HG03060 (cell line): ENCODE measurements around the gene SLC12A8.
A peak's percentile ranks its signal among the peaks of the same experiment; 100 is the strongest.

Experiments
- ATAC-seq: cut with Tn5 transposase; IDR thresholded peaks from one replicate; pipeline ENCODE4 v1.9.1; 2021; ENCODE audit warnings: low read depth, moderate number of reproducible peaks; ENCODE audit not compliant: unreplicated experiment

Gene SLC12A8

DNA sequence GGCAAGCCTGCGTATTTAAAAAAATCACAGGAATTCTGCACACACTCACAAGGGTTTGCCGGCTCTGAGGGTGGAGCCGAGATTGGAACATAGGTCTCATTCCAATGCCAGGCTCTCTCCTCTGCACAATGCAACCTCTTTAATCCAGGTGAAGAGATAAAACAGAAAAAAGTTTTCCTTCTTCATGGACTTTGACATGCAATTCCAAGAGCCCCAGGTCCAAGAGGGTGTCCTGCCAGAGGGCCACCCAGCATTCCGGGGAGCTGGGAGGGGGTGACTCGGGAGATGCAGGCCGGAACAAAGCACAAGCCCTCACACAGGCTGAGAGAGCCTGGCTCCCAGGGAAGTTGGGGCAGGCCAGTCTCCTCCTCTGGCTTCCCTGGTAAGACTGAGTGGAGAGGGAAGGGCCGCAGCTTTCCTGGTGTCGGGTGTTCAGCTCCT, 6.7 kb upstream of the SLC12A8 start:
- no peak for ATAC-seq

DNA sequence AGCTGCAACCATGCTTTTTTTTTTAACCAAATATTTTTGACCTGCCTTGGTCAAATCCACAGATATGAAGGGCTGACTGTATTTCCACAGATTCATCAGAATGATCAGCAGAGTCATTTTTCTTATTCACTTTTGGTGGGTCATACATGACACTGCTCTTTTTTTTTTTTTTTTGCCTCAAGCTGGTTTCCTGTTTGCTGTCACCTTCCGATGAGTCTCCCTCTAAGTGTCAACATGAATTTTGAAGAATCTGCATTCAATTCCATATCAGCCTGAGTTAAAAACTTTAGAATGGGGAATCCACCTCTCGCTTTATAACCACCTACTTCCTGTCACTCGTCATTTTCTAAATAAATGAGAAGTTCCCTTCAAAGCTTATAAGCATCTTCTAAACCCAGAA, 2.2 kb upstream of the SLC12A8 start:
- ATAC-seq, result no peak

DNA sequence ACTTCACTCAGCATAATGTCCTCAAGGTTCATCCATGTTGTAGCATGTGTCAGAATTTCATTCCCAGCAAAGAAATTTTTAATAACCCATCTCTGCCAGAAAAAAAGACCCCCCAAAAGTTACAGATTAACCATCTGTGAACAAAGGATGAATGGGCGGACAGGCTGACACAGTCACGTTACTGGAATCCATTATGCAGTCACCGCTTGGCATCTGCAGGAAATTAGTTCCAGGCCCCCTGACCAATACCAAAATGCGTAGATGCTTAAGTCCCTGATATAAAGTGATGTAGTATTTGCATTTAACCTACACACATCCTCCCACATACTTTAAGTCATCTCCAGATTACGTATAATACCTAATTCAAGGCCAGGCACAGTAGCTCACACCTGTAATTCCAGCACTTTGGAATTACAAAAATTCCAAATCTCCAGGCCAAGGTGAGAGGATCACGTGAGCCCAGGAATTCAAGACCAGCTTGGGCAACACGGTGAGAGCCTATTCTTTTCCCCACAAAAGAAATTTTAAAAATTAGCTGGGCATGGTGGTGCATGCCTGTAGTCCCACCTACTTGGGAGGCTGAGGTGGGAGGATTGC, 1.5 kb upstream of the SLC12A8 start:
- no peak for ATAC-seq

DNA sequence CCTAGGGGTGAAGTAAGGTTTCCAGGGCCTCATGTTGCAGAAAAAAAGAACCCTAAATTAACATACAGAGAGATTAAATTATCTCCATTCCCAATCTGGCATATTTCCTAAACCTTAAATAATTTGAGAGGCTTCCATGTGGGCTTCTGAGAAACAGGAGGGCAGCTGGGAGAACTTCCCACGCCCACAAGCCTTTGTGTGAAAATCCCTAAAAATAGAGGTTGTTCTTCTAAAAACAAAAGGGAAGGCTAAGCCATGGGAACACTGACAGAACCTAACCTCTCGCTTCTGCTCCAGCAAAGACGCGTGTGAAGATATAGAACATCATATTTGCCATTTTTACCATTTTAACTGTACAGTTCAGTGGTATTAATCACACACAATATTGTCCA, 812 bp upstream of the SLC12A8 start:
- no peak for ATAC-seq

DNA sequence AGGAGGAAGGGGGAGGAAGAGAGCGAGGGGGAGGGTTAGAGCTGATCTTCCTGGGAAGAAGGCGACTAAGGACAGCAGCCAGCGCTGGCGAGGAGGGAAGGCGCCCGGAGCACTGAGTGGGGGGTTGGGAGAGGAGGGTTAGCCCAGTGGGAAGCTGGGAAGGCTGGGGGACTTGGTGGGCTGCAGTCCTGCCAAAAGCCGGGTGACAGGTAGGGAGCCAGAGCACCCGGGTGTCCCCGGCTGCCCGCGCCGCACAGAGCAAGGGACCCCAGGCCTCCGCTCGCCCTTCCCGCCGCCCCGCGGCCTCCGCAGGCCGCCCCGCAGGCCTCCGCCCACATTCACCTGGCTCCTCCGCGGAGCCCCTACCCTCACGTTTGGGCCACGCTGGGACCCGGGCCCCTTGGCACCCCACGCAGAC, 448 bp downstream of the SLC12A8 start:
- no peak for ATAC-seq

DNA sequence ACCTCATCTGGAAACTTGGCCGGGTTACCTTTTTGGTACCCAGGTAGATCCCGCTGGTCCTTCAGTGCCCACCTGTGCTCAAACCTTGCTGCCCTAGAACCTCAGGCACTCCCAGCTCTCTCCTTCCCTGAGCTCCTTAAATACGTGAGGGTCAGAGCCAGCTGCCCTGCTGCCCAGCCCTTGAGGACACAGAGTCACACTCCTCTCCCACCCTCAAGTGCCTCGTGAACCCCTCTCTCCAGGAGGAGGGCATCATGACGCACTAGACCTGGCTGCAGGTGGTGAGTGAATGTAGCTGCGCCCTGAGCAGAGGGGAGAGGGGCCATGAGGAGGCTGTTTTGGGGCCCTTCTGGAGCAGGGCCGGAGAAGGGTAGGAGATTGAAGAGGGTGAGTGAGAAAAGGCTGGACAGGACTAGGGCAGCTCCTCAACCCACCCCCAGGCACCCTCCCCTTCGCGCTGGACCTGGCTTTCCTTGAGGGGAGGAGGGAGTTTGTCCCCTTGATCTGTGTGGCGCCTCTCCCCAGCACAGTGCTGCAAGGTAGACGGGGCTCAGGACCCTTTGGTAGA, 941 bp downstream of the SLC12A8 start:
- ATAC-seq, result no peak

DNA sequence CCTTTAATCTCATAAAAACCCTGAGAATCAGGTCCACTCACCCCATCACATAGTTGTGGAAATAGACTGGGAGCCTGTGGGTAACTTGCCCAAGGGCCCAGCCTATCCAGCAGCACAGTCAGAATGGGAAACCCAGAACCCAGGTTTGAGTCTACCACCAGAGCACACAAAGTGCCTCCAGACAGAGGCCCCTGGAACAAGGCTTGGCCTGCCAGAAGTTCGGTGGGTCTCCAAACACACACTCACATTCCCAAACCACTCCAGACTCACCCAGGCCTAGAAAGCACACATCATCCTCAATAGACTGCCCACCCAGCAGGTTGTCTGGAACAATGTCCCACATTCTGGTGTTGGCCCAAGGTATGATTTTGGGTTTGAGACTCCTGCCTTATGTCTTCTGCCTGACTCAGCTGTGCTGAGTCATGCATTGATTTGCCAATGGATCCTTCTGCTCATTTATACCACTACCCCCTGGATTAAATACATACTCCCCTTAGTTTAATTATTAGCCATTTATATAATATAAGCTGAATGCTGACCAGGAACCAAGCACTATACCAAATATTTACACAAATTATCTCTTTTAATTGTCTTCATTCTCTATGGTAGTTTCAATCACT, 4.5 kb downstream of the SLC12A8 start:
- ATAC-seq, result no peak

DNA sequence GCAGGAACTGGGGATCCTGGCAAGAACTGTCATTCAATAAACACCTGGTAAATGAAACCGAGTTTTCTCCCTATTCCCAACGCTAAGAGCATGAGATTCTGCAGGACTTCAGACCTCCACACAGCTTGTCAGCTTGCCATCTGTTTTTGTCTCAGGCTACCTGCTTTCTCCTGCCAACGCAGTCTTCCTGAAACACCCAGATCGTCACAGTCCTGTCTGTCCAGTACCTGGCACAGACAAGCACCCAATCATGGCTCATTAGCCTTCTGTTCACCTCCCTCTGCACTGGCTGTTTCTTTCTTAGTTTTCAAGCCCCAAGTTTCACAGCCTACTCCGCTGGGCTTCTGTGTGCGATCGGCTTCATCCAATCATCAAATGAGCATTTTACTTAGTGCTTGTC, 5.0 kb downstream of the SLC12A8 start:
- ATAC-seq, result no peak

DNA sequence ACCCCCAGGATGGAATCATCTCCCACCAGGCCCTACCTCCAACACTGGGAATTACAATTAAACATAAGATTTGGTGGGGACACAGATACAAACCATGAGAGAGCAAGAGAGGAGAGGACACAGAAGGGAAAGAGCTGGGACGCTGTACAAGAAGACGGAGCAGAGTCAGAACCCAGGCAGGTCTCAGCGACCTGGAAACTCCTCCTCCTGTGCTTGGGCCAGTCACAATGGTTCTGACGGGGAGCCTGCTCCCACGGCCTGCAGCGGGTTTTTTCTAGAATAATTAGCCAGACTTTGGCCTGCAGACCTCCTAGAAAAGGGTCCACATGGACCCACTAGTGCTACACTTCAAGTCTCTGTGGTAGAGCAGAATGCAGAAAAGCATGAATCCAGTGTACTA, 5.6 kb downstream of the SLC12A8 start:
- ATAC-seq, result no peak

DNA sequence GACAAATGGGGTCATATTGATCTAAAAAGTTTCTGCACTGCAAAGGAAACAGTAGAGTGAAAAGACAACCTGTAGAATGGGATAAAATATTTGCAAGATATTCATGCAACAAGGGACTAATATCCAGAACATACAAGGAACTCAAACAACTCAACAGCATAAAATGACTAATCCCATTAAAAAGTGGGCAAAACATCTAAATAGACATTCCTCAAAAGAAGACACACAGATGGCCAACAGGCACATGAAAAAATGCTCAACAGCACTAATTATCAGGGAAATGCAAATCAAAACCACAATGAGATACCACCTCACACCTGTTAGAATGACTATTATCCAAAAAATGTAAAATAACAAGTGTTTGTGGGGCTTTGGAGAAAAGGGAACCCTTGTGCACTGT, 8.8 kb downstream of the SLC12A8 start:
- no peak for ATAC-seq

DNA sequence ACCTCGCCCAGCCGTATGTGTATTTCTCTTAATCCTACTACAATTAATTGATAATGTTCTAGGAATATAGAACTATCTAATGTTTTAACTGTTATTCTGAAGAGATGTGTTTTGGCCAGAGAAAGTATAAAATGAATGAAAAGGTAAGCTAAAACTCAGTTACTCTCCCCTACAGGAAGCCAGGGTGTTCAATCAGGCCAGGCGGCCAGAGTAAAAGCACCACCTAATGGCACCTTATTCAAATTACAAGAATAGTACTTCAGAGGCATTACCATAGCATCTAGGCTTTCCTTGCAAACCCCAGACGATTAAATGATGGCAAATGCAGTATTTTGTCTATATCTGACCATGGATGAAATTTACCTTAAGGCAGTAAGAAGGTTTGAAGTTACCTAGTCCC, 10.4 kb downstream of the SLC12A8 start:
- no peak for ATAC-seq

DNA sequence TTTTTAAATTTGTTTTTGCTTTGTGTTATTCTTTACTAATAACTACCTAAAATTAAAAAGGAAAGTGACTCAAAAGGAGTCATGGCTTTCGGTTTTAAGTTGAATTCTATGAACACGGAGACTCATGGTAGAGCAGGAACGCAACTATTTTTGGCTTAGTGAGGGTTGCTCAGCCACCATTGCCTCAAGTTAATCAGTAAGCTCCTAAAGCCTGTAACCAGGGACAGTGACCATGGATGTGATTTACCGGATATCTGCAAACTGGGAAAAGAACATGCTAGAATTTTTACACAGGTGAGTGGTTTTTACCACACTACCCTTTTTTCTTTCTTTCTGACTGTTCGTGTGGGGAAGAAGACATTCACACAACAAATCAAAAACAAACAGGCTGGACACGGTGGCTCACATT, 11.8 kb downstream of the SLC12A8 start:
- peak; percentile 58 for ATAC-seq

DNA sequence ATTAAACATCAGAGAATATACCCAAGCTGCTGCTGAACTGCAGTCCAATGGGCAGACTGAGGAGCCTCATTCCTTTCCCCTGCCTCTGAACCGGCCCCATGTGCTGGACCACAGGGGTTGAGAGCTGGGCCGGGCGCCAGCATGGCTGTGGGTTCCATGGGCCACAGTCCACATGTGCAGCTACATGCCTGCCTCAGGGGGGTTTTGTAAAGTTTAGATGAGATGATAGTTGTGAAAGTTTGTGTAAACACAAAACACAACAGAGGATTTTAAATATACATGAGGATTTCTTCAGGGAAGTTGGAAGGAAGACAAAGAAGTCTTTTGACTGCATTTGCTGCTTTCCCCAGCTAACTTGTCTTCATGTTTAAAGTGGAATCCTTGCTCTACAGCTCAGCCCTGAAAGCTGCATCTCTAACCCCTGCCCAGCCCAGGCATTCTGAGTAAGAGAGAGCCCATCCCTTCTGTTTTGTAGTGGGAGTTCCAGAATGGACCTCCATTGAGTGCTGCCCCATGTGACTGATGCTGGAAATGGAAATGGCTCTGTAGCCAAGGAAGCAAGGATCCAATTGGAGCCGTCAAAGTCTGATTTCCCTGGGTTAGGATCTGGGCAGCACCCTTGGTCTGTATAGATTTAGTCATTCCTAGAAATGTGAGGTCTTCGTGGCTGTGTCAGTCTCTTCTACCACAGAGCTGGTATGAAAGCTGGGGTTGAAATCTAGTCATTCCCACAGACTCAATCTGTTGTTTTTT, 17.5 kb downstream of the SLC12A8 start:
- ATAC-seq, result no peak

DNA sequence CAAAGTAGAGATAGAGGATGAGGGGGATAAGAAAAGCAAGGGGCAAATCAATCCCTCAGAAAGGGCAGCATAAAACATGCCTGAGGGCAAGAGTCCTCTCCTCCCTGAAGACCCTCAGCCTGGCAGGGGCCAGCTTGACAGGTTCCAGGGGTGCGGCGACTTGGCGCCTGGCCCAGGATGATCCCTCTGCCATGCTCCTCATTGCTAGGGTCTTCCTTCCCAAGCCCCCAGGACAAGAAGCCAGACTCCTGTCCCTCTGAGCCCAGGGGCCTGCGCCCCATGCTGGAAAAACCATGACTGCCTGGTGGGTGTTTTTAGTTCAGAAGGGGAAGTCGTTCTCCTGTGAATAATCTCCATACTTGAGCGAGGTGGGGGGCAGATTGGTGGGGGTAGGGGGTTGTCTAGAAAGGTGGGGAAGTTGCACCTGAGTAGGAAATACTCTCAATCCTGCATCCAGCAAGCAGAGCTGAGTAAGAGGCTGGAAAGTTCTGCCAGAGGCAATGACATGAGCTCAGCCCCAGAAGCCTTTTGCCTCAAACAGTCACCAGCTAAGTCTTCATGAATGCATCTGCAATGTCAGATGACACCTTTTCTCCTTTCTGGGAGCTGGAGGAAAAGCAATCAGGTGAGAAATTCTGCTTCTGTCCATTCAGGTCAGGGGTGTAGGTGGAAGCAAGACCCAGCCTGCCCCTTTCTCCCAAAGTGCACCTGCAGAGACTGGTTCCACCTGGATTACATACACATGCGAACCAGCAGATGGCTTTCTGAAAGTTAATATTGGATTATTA, 18.3 kb downstream of the SLC12A8 start:
- ATAC-seq, result no peak

DNA sequence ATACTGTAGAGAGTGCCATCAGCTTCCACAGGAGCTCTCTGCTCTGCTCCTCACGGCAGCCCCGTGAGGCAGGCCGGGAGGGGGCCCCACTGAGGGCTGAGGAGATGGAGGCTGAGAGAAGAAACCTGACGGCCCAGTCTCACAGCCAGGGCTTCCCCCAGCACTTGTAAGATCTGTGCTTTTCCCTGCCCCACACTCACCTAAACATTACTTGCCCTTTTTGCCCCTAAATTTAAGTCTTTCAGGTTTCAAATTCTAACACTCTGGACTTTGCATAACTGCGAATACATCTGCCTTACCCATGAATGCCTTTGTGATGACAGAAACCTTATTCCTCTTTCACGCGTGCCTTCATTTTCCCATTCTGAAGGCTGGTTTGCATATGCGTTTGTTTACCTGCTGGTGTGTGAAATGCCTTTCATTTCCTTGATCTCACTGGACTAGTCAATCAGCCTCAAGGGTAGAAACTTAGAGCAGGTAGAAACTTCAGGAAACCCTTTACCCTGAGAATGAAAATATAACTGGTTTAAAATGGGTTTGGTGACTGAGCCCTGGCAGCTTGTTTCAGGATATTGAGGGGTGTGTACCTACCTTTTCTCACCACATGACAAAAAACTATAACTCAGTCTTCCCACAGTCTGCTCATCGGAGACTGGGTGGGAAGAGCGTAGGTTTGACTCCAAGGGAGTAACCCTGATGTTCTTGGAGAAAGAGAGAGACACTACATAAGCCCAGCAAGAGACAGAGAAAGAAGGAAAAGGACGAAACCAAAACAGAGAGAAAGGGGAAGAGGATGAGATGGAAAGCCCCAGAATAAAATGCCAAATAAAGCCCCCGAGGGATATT, 20.1 kb downstream of the SLC12A8 start:
- no peak for ATAC-seq

DNA sequence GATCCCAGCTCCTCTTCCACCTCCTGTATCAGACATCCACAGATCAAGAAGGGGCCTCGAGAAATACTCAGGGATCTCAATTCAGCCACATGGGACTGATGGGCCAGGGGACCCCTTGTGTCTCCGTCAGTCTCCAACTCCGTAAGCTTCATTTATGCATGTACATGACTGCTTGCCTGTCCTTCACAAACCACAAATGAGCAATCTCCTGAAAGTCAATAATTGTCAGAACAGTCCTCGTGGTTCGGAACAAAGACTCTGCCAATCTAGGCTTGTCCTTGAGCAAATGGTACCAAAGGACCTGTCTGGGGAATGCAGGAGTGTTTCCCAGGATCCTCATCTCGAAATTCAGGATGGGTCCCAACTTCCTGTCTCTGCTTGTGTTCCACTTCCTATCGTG, 20.8 kb downstream of the SLC12A8 start:
- ATAC-seq, result no peak

DNA sequence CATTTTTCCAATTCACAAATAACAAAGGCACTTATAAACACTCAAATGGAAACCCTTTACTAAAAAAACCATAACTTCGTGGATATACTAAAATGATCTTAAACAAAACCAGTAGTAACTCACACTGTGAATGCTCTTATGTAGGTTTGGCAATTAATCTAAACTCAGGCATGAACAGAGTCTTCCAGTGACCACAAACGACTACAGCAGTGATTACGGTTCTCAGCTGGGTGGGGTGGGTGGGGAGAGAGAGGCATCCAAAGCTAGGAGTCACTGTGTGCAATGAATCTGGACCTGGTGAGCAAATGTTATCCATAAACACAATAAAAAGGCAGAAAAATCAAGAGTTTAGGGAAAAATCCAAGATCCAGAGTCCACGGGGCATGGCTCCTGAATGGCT, 21.3 kb downstream of the SLC12A8 start:
- no peak for ATAC-seq

DNA sequence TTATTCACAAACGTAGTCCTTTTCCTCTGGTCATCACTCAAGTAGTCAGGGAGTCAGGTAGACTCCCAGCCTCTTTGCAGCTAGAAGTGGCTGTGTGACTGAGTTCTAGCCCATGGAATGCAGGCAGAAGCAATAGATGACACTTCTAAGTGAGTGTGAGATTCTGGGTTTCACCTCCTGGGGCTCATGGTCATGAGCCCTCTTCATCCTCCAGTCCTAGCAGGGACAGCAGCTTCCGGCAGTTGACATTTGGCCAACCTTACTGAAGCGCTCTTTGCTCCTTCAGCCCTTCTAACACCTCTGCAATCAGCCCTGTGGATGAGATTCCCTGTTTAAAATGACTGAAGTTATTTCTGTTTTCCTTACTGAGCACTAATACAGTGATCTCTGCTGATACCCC, 21.8 kb downstream of the SLC12A8 start:
- ATAC-seq, result no peak

DNA sequence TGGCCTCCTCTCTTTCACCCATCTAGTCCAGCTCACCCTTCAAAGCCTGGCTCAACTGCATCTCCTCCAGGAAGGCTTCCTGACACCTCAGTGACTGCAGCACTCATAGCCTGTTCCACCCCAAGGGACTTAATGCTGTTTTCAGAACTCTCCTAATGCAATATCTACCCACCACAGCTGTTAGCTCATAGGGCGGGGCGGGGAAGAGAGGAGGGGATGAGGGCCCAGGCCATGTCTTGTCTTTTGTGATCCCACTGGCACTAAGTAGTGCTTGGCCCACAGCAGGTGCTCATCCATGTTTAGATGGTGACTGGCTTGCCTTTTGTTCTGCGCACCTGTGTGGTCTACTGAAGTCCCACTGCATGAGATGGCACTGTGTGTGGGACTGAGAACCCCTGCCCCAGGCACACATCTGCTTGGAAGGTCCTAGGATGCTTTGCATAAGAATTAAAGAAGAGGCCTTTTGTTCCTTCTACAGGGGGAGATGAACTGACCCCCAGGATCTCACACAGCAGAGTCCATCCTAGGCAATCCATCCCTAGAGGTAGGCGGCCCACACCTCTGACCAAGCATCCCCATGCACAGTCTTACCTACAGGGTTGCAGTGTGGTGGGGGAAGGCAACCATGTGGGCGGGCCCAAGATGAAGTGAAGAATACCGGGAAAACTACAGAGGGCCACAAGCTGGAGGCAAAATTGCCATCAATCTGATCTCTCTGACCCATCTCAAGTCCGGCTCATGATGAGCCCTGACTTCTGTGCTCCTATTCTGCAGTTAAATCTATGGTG, 23.0 kb downstream of the SLC12A8 start:
- ATAC-seq, result no peak
